GM12865 (cell line): Measurements from ENCODE around the gene TNFAIP1.

Experiments used
- DNase-seq: peaks from one replicate; pipeline ENCODE4 v3.0.0; 2010; ENCODE audit warnings: low read depth
- H3K4me3 ChIP-seq: 2 replicates; pipeline ENCODE4 v1.5.1; 2011; ENCODE audit warnings: mild to moderate bottlenecking, low read depth, low read length, control low read depth
- TF ChIP-seq, protein P1 (sequence below): IDR thresholded peaks from 2 replicates; pipeline ENCODE4 v1.5.1; 2011; ENCODE audit warnings: low read length, control low read depth, low read depth, inconsistent platforms; ENCODE audit not compliant: insufficient read depth; ENCODE audit errors: missing control alignments

The TNFAIP1 gene

GRCh38 chr17:28345419-28346198, 10.0 kb downstream of the TNFAIP1 start:
- TF ChIP-seq, protein P1, sequence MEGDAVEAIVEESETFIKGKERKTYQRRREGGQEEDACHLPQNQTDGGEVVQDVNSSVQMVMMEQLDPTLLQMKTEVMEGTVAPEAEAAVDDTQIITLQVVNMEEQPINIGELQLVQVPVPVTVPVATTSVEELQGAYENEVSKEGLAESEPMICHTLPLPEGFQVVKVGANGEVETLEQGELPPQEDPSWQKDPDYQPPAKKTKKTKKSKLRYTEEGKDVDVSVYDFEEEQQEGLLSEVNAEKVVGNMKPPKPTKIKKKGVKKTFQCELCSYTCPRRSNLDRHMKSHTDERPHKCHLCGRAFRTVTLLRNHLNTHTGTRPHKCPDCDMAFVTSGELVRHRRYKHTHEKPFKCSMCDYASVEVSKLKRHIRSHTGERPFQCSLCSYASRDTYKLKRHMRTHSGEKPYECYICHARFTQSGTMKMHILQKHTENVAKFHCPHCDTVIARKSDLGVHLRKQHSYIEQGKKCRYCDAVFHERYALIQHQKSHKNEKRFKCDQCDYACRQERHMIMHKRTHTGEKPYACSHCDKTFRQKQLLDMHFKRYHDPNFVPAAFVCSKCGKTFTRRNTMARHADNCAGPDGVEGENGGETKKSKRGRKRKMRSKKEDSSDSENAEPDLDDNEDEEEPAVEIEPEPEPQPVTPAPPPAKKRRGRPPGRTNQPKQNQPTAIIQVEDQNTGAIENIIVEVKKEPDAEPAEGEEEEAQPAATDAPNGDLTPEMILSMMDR: no peak
- H3K4me3 ChIP-seq: no peak overlapping the region
- DNase-seq: no peak

DNA sequence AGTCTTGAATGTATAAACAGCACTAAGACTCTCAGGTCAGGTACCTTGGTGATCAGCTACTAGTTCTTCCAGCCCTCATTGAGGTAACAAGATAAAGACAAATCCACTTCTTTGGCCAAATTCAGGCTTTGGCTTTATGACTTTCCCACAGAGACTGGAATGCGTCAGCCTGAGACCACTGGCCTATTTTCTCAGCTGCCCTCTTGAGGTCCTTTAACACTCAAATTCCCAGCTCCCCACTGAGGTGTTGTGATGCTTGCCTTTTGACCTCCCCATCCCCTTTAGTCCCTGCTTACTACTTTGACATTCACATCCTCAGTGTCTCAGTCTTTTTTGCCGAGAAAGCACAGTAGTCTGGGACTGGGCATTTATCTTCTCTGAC, 10.6 kb downstream of the TNFAIP1 start:
- no peak overlapping the region for H3K4me3 ChIP-seq
- no peak for DNase-seq
- TF ChIP-seq, protein P1: no peak

DNA sequence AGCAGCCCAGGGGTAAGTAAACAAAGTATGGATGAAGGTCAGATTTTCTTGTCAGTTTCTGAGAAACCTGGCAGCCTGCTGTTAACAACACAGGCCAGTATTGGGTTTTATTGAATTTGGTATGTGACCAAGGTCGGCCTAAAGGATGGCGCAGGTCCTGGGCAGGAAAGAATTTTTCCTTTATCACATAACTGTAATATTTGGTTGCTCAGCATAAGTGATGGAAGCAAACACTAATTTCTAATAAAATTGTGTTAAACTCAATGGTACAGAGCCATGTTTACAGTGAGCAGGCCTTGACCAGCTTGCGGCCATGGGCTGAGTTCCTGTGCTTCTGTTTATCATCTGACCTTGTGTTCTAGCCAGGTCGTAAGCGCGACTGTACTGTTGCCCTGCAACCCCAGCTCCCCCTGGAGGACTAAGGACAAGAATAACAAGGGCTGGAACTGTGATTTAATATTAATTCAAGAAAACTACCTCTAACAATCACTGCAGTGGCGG, 11.2 kb downstream of the TNFAIP1 start:
- peak; percentile 36 for DNase-seq
- H3K4me3 ChIP-seq: no peak overlapping the region
- TF ChIP-seq, protein P1: peak; percentile 21

GRCh38 chr17:28347261-28347891, 11.8 kb downstream of the TNFAIP1 start:
- TF ChIP-seq, protein P1: no peak
- no peak overlapping the region for H3K4me3 ChIP-seq
- no peak for DNase-seq

GRCh38 chr17:28348979-28349378, 13.4 kb downstream of the TNFAIP1 start:
- TF ChIP-seq, protein P1: no peak
- H3K4me3 ChIP-seq: no peak overlapping the region
- DNase-seq: no peak

- no peak for DNase-seq
- TF ChIP-seq, protein P1: no peak
- no peak overlapping the region for H3K4me3 ChIP-seq
Observed at GRCh38 chr17:28350271-28350670, 14.7 kb downstream of the TNFAIP1 start.
